B cell (primary cell): ENCODE measurements around the gene ELAVL3.

Experiments
- EZH2 ChIP-seq: IDR thresholded peaks from 2 replicates; pipeline ENCODE4 v1.6.1; 2012; ENCODE audit warnings: borderline replicate concordance, low read depth, mild to moderate bottlenecking, moderate library complexity, low read length; ENCODE audit not compliant: insufficient read depth, poor library complexity, severe bottlenecking
- TF ChIP-seq, protein P1 (sequence below): fragments of 200-600 bp; IDR thresholded peaks from one replicate; pipeline ENCODE4 v1.8.0; 2022; ENCODE audit warnings: antibody characterized with exemption, mild to moderate bottlenecking

DNA sequence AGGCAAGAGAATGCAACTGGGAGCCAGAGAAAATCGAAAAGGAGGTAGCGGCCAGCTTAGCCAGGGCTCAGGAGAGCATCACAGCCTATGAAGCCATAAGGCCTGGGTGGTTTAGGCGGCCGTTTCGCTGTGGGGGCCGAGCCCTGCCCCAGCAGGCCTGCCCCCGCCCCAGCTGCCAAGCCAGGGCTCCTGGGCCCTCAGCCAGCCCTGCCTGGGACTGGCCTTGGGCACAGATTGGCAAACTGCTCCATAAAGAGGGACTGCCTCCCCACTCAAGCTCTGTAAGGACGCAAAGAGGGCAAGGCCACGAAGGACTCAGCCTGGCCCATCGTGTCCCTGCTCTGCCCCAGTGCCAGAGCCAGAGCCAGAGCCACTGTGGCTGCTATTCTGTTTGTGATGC lies 14.6 kb upstream of the ELAVL3 start:
- TF ChIP-seq, protein P1, sequence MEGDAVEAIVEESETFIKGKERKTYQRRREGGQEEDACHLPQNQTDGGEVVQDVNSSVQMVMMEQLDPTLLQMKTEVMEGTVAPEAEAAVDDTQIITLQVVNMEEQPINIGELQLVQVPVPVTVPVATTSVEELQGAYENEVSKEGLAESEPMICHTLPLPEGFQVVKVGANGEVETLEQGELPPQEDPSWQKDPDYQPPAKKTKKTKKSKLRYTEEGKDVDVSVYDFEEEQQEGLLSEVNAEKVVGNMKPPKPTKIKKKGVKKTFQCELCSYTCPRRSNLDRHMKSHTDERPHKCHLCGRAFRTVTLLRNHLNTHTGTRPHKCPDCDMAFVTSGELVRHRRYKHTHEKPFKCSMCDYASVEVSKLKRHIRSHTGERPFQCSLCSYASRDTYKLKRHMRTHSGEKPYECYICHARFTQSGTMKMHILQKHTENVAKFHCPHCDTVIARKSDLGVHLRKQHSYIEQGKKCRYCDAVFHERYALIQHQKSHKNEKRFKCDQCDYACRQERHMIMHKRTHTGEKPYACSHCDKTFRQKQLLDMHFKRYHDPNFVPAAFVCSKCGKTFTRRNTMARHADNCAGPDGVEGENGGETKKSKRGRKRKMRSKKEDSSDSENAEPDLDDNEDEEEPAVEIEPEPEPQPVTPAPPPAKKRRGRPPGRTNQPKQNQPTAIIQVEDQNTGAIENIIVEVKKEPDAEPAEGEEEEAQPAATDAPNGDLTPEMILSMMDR = no peak
- TF ChIP-seq EZH2 = no peak
